Calu3 (cell line): ENCODE results near the gene TSACC. TPM values are rescaled to one million over a fixed set of nuclear protein-coding genes. Genes with fewer than 3 reads are reported as not detected.
"Not testable (repeated sequence)": the region's sequence is repeated elsewhere in the genome, so short reads cannot be mapped to it uniquely, and the experiment has no call there.

Experiments used
- BruUV-seq: library from RNA; stranded (reverse); fragments of 400-500 nt; replicated peaks from 2 replicates; lab custom pipeline; 2021; lab: Mats Ljungman, UMichigan
- CTCF ChIA-PET: fragments of 300-600 bp; sonication (Branson Sonifier 250); formaldehyde crosslinking; loops from one replicate; lab custom pipeline; 2022; ENCODE audit warnings: antibody characterized with exemption; lab: Charles Lee
- DNase-seq: peaks from one replicate; pipeline ENCODE4 v3.0.0; 2022
- H3K27ac Mint-ChIP-seq: one replicate; pipeline ENCODE4 v1.8.0; 2022; ENCODE audit warnings: mixed read lengths; ENCODE audit not compliant: unreplicated experiment
- H3K27me3 Mint-ChIP-seq: one replicate; pipeline ENCODE4 v1.8.0; 2022; ENCODE audit warnings: mixed read lengths; ENCODE audit not compliant: unreplicated experiment
- H3K36me3 Mint-ChIP-seq: one replicate; pipeline ENCODE4 v1.8.0; 2022; ENCODE audit warnings: mild to moderate bottlenecking, moderate library complexity, mixed read lengths; ENCODE audit not compliant: insufficient read depth, unreplicated experiment
- H3K4me1 Mint-ChIP-seq: one replicate; pipeline ENCODE4 v1.8.0; 2022; ENCODE audit warnings: mild to moderate bottlenecking, low read depth, mixed read lengths; ENCODE audit not compliant: unreplicated experiment
- H3K4me3 Mint-ChIP-seq: one replicate; pipeline ENCODE4 v1.8.0; 2022; ENCODE audit warnings: mild to moderate bottlenecking, low read depth, moderate library complexity, mixed read lengths; ENCODE audit not compliant: unreplicated experiment
- H3K9me3 Mint-ChIP-seq: one replicate; pipeline ENCODE4 v1.8.0; 2022; ENCODE audit warnings: low read depth, mixed read lengths; ENCODE audit not compliant: unreplicated experiment
- intact Hi-C: fragments of 100-400 bp; cut with micrococcal nuclease; formaldehyde crosslinking; loops from one replicate; pipeline ENCODE4 v1.10.0; 2022; ENCODE audit not compliant: unreplicated experiment
- total RNA-seq: library from RNA; stranded (reverse); gene quantifications from 2 replicates; pipeline ENCODE4 v1.2.3, GENCODE V29; 2022
- TF ChIP-seq, protein P1 (sequence below): fragments of 200-600 bp; IDR thresholded peaks from one replicate; pipeline ENCODE4 v1.8.0; 2022; ENCODE audit warnings: antibody characterized with exemption; ENCODE audit not compliant: unreplicated experiment

TSACC gene
- total RNA-seq, 1 experiment from 2014 or later: 1.4 TPM

DNA sequence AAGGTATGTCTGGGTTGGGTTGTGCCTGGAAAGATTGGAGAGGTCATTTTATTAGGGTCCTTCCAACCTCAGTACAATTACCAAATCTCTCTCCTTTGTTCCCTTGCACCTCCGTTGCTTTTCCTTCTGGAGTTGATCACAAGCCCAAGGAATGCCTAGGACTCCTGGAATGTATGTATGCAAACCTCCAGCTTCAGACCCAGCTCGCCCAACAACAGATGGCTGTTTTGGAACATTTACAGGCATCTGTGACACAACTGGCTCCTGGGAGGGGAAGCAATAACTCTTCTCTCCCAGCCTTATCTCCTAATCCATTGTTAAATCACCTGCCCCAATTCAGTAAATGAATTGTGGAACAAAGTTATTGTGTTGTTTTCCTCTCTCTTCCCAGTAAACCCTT, 8.3 kb downstream of the TSACC start:
- Mint-ChIP-seq H3K27ac (no peak overlapping the region), H3K4me3 (no peak overlapping the region), H3K4me1 (no peaks in the 10 kb centered on the region), H3K9me3 (no peaks in the 10 kb centered on the region), H3K27me3 (peaks cover 63% of the 10 kb centered on the region), H3K36me3 (no peaks in the 10 kb centered on the region)
- CTCF ChIA-PET: no interaction called here
- intact Hi-C loops: no loop called here
- no peak for DNase-seq
- TF ChIP-seq, protein P1, sequence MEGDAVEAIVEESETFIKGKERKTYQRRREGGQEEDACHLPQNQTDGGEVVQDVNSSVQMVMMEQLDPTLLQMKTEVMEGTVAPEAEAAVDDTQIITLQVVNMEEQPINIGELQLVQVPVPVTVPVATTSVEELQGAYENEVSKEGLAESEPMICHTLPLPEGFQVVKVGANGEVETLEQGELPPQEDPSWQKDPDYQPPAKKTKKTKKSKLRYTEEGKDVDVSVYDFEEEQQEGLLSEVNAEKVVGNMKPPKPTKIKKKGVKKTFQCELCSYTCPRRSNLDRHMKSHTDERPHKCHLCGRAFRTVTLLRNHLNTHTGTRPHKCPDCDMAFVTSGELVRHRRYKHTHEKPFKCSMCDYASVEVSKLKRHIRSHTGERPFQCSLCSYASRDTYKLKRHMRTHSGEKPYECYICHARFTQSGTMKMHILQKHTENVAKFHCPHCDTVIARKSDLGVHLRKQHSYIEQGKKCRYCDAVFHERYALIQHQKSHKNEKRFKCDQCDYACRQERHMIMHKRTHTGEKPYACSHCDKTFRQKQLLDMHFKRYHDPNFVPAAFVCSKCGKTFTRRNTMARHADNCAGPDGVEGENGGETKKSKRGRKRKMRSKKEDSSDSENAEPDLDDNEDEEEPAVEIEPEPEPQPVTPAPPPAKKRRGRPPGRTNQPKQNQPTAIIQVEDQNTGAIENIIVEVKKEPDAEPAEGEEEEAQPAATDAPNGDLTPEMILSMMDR: no peak
- no TSS peak for BruUV-seq

DNA sequence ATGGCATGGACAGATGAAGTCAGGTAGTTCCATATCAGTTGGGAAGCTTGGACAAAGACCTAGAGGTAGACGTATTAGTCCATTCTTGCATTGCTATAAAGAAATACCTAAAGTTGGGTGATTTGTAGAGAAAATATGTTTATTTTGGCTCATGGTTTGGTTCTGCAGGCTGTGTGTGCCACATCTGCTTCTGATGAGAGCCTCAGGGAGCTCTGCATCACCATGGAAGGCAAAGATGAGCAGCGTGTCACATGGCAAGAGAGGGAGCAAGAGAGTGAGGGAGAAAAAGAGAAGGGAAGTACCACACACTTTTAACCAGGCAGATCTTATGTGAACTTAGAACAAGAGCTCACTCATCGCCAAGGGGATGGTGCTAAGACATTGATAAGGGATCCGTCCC, 9.0 kb downstream of the TSACC start:
- BruUV-seq: no TSS peak
- Mint-ChIP-seq H3K36me3 (no peaks in the 10 kb centered on the region), H3K4me1 (no peaks in the 10 kb centered on the region), H3K9me3 (no peaks in the 10 kb centered on the region), H3K27ac (no peak overlapping the region), H3K27me3 (peaks cover 69% of the 10 kb centered on the region), H3K4me3 (no peak overlapping the region)
- intact Hi-C loops: no loop called here
- CTCF ChIA-PET: no interaction called here
- TF ChIP-seq, protein P1: no peak
- no peak for DNase-seq

DNA sequence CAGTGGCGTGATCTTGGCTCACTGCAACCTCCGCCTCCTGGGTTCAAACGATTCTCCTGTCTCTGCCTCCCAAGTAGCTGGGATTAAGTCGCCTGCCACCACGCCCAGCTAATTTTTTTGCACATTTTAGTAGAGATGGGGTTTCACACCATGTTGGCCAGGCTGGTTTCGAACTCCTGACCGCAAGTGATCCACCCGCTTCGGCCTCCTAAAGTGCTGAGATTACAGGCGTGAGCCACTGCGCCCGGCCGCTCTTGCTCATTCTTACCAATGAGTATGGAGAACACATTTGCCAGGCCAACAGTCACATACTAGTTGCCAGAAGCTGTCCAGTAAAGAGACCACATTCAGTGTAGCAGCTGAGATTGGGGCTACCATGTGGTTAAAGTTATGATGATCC, 14.2 kb downstream of the TSACC start:
- peaks cover 73% of the 10 kb centered on the region for H3K27me3 Mint-ChIP-seq
- H3K27ac Mint-ChIP-seq, H3K36me3 Mint-ChIP-seq, CTCF ChIA-PET, H3K4me3 Mint-ChIP-seq, intact Hi-C loops, H3K9me3 Mint-ChIP-seq, DNase-seq, H3K4me1 Mint-ChIP-seq, BruUV-seq: not testable (repeated sequence)

DNA sequence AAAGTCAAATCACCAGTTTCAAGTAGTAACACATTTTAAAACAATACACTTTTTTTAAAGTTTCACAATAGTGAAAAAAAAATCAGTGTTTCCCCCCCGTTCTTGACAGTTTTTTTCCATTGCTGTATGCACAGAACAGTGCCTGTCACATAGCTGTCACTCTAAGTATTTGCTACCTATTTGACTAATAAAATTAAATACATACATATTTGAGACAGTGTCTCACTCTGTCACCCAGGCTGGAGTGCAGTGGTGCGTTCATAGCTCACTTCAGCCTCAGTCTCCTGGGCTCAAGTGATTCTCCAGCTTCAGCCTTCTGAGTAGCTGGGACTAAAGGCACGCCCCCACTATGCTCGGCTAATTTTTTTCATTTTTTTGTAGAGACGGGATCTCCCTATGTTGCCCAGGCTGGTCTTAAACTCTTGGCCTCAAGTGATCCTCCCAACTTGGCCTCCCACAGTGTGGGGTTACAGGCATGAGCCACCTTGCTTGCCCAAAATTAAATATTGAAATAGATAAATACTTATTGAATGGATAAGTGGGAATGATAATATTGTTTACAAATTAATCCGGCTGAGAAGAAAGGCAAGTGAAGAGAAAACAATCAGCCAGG, 18.0 kb downstream of the TSACC start:
- Mint-ChIP-seq H3K4me1 (no peaks in the 10 kb centered on the region), H3K27ac (peak overlapping the region; percentile 11), H3K9me3 (no peaks in the 10 kb centered on the region), H3K36me3 (peaks cover 5% of the 10 kb centered on the region), H3K4me3 (peak overlapping the region; percentile 38), H3K27me3 (peaks cover 81% of the 10 kb centered on the region)
- TF ChIP-seq, protein P1: no peak
- DNase-seq: no peak
- CTCF ChIA-PET: interaction anchor here (0.6 to 1.5 kb wide), 3 partner anchors 29 to 215 kb away, joined by 3 read pairs; no protein-coding TSS in a partner anchor
- intact Hi-C loops: loop anchor here (1.0 kb wide), 1 partner anchor 88 kb away; no protein-coding TSS in a partner anchor
- BruUV-seq: no TSS peak
